GM18861 (cell line): Measurements from ENCODE around the gene TBC1D24.
"Not testable (repeated sequence)": the region's sequence is repeated elsewhere in the genome, so short reads cannot be mapped to it uniquely, and the experiment has no call there.

Source experiments
- ATAC-seq: cut with Tn5 transposase; IDR thresholded peaks from one replicate; pipeline ENCODE4 v1.9.1; 2021; ENCODE audit not compliant: unreplicated experiment

Gene TBC1D24

GRCh38 chr16:2468233-2468724 lies 6.6 kb upstream of the TBC1D24 start:
- ATAC-seq: no peak

GRCh38 chr16:2468725-2469398 lies 6.1 kb upstream of the TBC1D24 start:
- ATAC-seq: no peak

- ATAC-seq: no peak
Observed at GRCh38 chr16:2469399-2470233, 5.3 kb upstream of the TBC1D24 start.

- ATAC-seq: no peak
Observed at GRCh38 chr16:2470234-2470601, 4.7 kb upstream of the TBC1D24 start.

- no peak for ATAC-seq
Observed at GRCh38 chr16:2470603-2471015, 4.3 kb upstream of the TBC1D24 start.

GRCh38 chr16:2471016-2471652 lies 3.8 kb upstream of the TBC1D24 start, which contains the start of gene NTN3:
Gene NTN3, plus strand, starts transcription at chr16:2471297. Its CDS starts 405 bp downstream, at chr16:2471702.
- ATAC-seq: no peak

- no peak for ATAC-seq
Observed at GRCh38 chr16:2471653-2472487, 3.1 kb upstream of the TBC1D24 start.

- no peak for ATAC-seq
Observed at GRCh38 chr16:2472488-2472864, 2.5 kb upstream of the TBC1D24 start.

GRCh38 chr16:2472885-2473445 lies 2.0 kb upstream of the TBC1D24 start:
- no peak for ATAC-seq

- ATAC-seq: no peak
Observed at GRCh38 chr16:2473446-2473926, 1.4 kb upstream of the TBC1D24 start.

- ATAC-seq: no peak
Observed at GRCh38 chr16:2473999-2474876, 689 bp upstream of the TBC1D24 start.

GRCh38 chr16:2475413-2476344 lies 752 bp downstream of the TBC1D24 start:
- ATAC-seq: no peak

- no peak for ATAC-seq
Observed at GRCh38 chr16:2476345-2476720, 1.4 kb downstream of the TBC1D24 start.

GRCh38 chr16:2476741-2477140 lies 1.8 kb downstream of the TBC1D24 start:
- no peak for ATAC-seq

- ATAC-seq: no peak
Observed at GRCh38 chr16:2477327-2477726, 2.4 kb downstream of the TBC1D24 start.

GRCh38 chr16:2478279-2478678 lies 3.4 kb downstream of the TBC1D24 start:
- no peak for ATAC-seq

GRCh38 chr16:2479996-2480395 lies 5.1 kb downstream of the TBC1D24 start:
- ATAC-seq: not testable (repeated sequence)

- ATAC-seq: no peak
Observed at GRCh38 chr16:2480948-2481347, 6.0 kb downstream of the TBC1D24 start.
